ENCODE measurements around the gene TSC22D3.

DNA sequence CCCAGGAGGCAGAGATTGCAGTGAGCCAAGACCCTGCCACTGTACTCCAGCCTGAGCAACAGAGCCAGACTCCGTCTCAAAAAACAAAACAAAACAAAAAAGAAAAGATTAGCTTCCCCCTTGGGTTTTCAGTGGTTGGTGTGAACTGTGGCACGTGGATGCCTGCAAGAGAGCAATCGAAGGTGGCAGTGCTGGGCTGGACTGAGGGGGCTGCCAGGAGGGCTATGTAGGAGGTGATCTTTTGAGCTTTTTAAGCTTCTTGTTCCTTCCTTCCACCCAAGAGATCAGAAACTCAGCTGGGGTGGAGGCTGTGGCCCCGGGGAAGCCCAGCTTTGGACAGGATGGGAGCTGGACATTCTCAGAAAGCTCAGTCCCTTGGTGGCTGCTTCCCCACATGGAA, 97.7 kb downstream of the TSC22D3 start:
- TF ChIP-seq SIN3A (IDR thresholded peaks at IDR 0.05; ENCODE audit: borderline replicate concordance, insufficient read depth, low read length), result no peak
- TF ChIP-seq, protein P1, sequence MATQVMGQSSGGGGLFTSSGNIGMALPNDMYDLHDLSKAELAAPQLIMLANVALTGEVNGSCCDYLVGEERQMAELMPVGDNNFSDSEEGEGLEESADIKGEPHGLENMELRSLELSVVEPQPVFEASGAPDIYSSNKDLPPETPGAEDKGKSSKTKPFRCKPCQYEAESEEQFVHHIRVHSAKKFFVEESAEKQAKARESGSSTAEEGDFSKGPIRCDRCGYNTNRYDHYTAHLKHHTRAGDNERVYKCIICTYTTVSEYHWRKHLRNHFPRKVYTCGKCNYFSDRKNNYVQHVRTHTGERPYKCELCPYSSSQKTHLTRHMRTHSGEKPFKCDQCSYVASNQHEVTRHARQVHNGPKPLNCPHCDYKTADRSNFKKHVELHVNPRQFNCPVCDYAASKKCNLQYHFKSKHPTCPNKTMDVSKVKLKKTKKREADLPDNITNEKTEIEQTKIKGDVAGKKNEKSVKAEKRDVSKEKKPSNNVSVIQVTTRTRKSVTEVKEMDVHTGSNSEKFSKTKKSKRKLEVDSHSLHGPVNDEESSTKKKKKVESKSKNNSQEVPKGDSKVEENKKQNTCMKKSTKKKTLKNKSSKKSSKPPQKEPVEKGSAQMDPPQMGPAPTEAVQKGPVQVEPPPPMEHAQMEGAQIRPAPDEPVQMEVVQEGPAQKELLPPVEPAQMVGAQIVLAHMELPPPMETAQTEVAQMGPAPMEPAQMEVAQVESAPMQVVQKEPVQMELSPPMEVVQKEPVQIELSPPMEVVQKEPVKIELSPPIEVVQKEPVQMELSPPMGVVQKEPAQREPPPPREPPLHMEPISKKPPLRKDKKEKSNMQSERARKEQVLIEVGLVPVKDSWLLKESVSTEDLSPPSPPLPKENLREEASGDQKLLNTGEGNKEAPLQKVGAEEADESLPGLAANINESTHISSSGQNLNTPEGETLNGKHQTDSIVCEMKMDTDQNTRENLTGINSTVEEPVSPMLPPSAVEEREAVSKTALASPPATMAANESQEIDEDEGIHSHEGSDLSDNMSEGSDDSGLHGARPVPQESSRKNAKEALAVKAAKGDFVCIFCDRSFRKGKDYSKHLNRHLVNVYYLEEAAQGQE (IDR thresholded peaks at IDR 0.05; ENCODE audit: insufficient read depth in 1 of 2, low read depth in 2 of 2, low read length in 2 of 2), result no peak

Measured in PFSK-1 (cell line).